SU-DHL-6 (cell line): ENCODE results near the gene MYH13.
A peak's percentile ranks its signal among the peaks of the same experiment; 100 is the strongest.

ENCODE experiments used
- H2AFZ ChIP-seq: fragments of 200-600 bp; sonication (generic); 2 replicates; pipeline ENCODE4 v1.6.1; 2014; ENCODE audit warnings: low read depth, mild to moderate bottlenecking, moderate library complexity, mixed read lengths, antibody characterized with exemption, low read length; ENCODE audit not compliant: severe bottlenecking
- H3F3A ChIP-seq: fragments of 200-600 bp; shearing (Covaris generic); 2 replicates; pipeline ENCODE4 v1.6.0; 2016; ENCODE audit warnings: antibody characterized with exemption, mild to moderate bottlenecking; ENCODE audit not compliant: insufficient read depth
- H3K27ac ChIP-seq: fragments of 200-600 bp; sonication (generic); 2 replicates; pipeline ENCODE4 v1.5.1; 2016; ENCODE audit warnings: low read depth, mild to moderate bottlenecking, low read length, moderate library complexity, mixed read lengths
- H3K27me3 ChIP-seq: fragments of 200-600 bp; sonication (generic), shearing (Covaris generic); 2 replicates; pipeline ENCODE4 v1.6.0; 2014; ENCODE audit warnings: mild to moderate bottlenecking, low read length
- H3K36me3 ChIP-seq: fragments of 200-600 bp; sonication (generic); 2 replicates; pipeline ENCODE4 v1.6.1; 2014; ENCODE audit warnings: mild to moderate bottlenecking, low read length, mixed read lengths
- H3K4me2 ChIP-seq: fragments of 300-600, 200-600 bp; shearing (Covaris generic), sonication (generic); 2 replicates; pipeline ENCODE4 v1.6.0; 2014; ENCODE audit warnings: low read length, low read depth, mild to moderate bottlenecking; ENCODE audit not compliant: poor library complexity, severe bottlenecking
- H3K4me3 ChIP-seq: fragments of 200-600 bp; sonication (generic); 2 replicates; pipeline ENCODE4 v1.5.1; 2014; ENCODE audit warnings: antibody characterized with exemption, low read length, mild to moderate bottlenecking, mixed read lengths; ENCODE audit not compliant: insufficient read depth, poor library complexity, severe bottlenecking
- H3K79me2 ChIP-seq: fragments of 200-600 bp; sonication (generic); 2 replicates; pipeline ENCODE4 v1.6.1; 2014; ENCODE audit warnings: mild to moderate bottlenecking, low read length, moderate library complexity; ENCODE audit not compliant: insufficient read depth
- H3K9ac ChIP-seq: fragments of 200-600 bp; sonication (generic); 2 replicates; pipeline ENCODE4 v1.7.0; 2014; ENCODE audit warnings: mild to moderate bottlenecking, low read length
- H3K9me2 ChIP-seq: fragments of 200-600 bp; sonication (generic); replicated peaks from 2 replicates; pipeline ENCODE4 v1.6.1; 2014; ENCODE audit warnings: low read length; ENCODE audit not compliant: insufficient read depth
- H3K9me3 ChIP-seq: fragments of 200-600 bp; sonication (generic); 2 replicates; pipeline ENCODE4 v1.6.1; 2014; ENCODE audit warnings: low read length, mixed read lengths; ENCODE audit not compliant: insufficient read depth
- H4K20me1 ChIP-seq: fragments of 200-600 bp; sonication (generic); 2 replicates; pipeline ENCODE4 v1.6.1; 2014; ENCODE audit warnings: low read depth, mild to moderate bottlenecking, antibody characterized with exemption, low read length, moderate library complexity, mixed read lengths
- EZH2phosphoT487 ChIP-seq: fragments of 200-600 bp; sonication (generic), shearing (Covaris generic); conservative IDR thresholded peaks from 2 replicates; pipeline ENCODE4 v1.6.1; 2018; ENCODE audit warnings: mild to moderate bottlenecking, antibody characterized with exemption, low read length, moderate library complexity, mixed read lengths
- TF ChIP-seq, protein P1 (sequence below): fragments of 200-600 bp; sonication (generic); IDR thresholded peaks from one replicate; pipeline ENCODE4 v1.5.1; 2017; ENCODE audit warnings: antibody characterized with exemption, mild to moderate bottlenecking, low read length, moderate library complexity; ENCODE audit not compliant: insufficient read depth, poor library complexity, severe bottlenecking

MYH13 gene

GRCh38 chr17:10368561-10368960 is 4.2 kb downstream of the MYH13 start:
- H3K9ac ChIP-seq, result no peak overlapping the region
- no peak overlapping the region for H3K4me2 ChIP-seq
- no peaks in the 10 kb centered on the region for H4K20me1 ChIP-seq
- no peak overlapping the region for H3K4me3 ChIP-seq
- H3K9me2 ChIP-seq, result no peaks in the 10 kb centered on the region
- H3K9me3 ChIP-seq, result no peaks in the 10 kb centered on the region
- no peaks in the 10 kb centered on the region for H3K36me3 ChIP-seq
- no peak overlapping the region for H3K27ac ChIP-seq
- H2AFZ ChIP-seq, result no peak overlapping the region
- no peak for TF ChIP-seq EZH2phosphoT487
- TF ChIP-seq, protein P1, sequence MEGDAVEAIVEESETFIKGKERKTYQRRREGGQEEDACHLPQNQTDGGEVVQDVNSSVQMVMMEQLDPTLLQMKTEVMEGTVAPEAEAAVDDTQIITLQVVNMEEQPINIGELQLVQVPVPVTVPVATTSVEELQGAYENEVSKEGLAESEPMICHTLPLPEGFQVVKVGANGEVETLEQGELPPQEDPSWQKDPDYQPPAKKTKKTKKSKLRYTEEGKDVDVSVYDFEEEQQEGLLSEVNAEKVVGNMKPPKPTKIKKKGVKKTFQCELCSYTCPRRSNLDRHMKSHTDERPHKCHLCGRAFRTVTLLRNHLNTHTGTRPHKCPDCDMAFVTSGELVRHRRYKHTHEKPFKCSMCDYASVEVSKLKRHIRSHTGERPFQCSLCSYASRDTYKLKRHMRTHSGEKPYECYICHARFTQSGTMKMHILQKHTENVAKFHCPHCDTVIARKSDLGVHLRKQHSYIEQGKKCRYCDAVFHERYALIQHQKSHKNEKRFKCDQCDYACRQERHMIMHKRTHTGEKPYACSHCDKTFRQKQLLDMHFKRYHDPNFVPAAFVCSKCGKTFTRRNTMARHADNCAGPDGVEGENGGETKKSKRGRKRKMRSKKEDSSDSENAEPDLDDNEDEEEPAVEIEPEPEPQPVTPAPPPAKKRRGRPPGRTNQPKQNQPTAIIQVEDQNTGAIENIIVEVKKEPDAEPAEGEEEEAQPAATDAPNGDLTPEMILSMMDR, result no peak
- H3F3A ChIP-seq, result no peaks in the 10 kb centered on the region
- H3K79me2 ChIP-seq, result no peaks in the 10 kb centered on the region
- H3K27me3 ChIP-seq, result no peaks in the 10 kb centered on the region

DNA sequence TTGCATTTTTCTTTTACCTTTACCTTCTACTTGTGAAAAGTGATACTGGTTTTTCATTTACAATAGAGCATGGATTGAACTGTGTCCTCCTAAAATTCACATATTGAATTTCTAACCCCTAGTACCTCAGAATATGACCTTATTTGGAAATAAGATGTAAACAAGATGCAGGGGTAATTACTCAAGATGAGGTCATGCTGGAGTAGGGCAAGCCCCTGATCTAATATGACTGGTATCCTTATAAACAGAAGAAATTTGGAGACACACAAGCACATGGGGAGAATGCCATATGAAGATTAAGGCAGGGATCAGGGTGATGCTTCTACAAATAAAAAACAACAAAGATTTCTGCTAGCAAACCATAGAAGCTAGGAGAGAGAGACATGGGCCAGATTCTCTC is 12.2 kb downstream of the MYH13 start:
- Histone ChIP-seq H3K36me3 (no peaks in the 10 kb centered on the region), H3K9me3 (no peaks in the 10 kb centered on the region), H3K27me3 (no peaks in the 10 kb centered on the region), H4K20me1 (no peaks in the 10 kb centered on the region), H3K9me2 (no peaks in the 10 kb centered on the region), H3K9ac (no peak overlapping the region), H3K79me2 (no peaks in the 10 kb centered on the region), H3K27ac (no peak overlapping the region), H3K4me3 (no peak overlapping the region), H3F3A (no peaks in the 10 kb centered on the region), H3K4me2 (no peak overlapping the region), H2AFZ (no peak overlapping the region)
- TF ChIP-seq, protein P1, result no peak
- no peak for TF ChIP-seq EZH2phosphoT487

GRCh38 chr17:10357768-10358167 is 15.0 kb downstream of the MYH13 start:
- Histone ChIP-seq H3K4me2 (no peak overlapping the region), H3K9ac (no peak overlapping the region), H3K9me2 (no peaks in the 10 kb centered on the region), H3K27me3 (no peaks in the 10 kb centered on the region), H3K9me3 (no peaks in the 10 kb centered on the region), H3K4me3 (no peak overlapping the region), H4K20me1 (no peaks in the 10 kb centered on the region), H2AFZ (no peak overlapping the region), H3K27ac (no peak overlapping the region), H3K79me2 (no peaks in the 10 kb centered on the region), H3K36me3 (no peaks in the 10 kb centered on the region), H3F3A (no peaks in the 10 kb centered on the region)
- no peak for TF ChIP-seq EZH2phosphoT487
- TF ChIP-seq, protein P1, result peak; percentile 68
